Glutamatergic neuron (in vitro differentiated cells): ENCODE data around the gene FAF1. TPM values are rescaled to one million over a fixed set of nuclear protein-coding genes. Genes with fewer than 3 reads are reported as not detected.

Experiments
- DNase-seq: peaks from one replicate; pipeline ENCODE4 v3.0.0; 2022
- H3K27ac Mint-ChIP-seq: one replicate; pipeline ENCODE4 v1.8.0; 2020; ENCODE audit warnings: mild to moderate bottlenecking, mixed read lengths, inconsistent platforms; ENCODE audit not compliant: unreplicated experiment
- H3K27me3 Mint-ChIP-seq: one replicate; pipeline ENCODE4 v1.8.0; 2020; ENCODE audit warnings: mild to moderate bottlenecking, moderate library complexity, mixed read lengths, inconsistent platforms; ENCODE audit not compliant: unreplicated experiment
- H3K36me3 Mint-ChIP-seq: one replicate; pipeline ENCODE4 v1.8.0; 2020; ENCODE audit warnings: mild to moderate bottlenecking, mixed read lengths, inconsistent platforms; ENCODE audit not compliant: unreplicated experiment
- H3K4me1 Mint-ChIP-seq: one replicate; pipeline ENCODE4 v1.8.0; 2020; ENCODE audit warnings: mild to moderate bottlenecking, low read depth, mixed read lengths, inconsistent platforms; ENCODE audit not compliant: unreplicated experiment
- H3K4me3 Mint-ChIP-seq: one replicate; pipeline ENCODE4 v1.8.0; 2020; ENCODE audit warnings: mild to moderate bottlenecking, mixed read lengths, inconsistent platforms; ENCODE audit not compliant: unreplicated experiment
- H3K9me3 Mint-ChIP-seq: one replicate; pipeline ENCODE4 v1.8.0; 2020; ENCODE audit warnings: mild to moderate bottlenecking, moderate library complexity, mixed read lengths, inconsistent platforms; ENCODE audit not compliant: unreplicated experiment
- total RNA-seq: library from RNA; stranded (reverse); fragmentation: NEBNext Ultra II Directional; extraction: Animal tissue kit (Norgen Biotek cat#: 25700); gene quantifications from one replicate; pipeline ENCODE4 v1.2.1, GENCODE V29; 2021; ENCODE audit not compliant: unreplicated experiment
- TF ChIP-seq, protein P1 (sequence below): fragments of 200-600 bp; sonication (generic); IDR thresholded peaks from one replicate; pipeline ENCODE4 v1.5.0; 2021; ENCODE audit not compliant: partially characterized antibody, unreplicated experiment

The FAF1 gene
- total RNA-seq, 1 donor from 2014 or later, result 57.3 TPM

DNA sequence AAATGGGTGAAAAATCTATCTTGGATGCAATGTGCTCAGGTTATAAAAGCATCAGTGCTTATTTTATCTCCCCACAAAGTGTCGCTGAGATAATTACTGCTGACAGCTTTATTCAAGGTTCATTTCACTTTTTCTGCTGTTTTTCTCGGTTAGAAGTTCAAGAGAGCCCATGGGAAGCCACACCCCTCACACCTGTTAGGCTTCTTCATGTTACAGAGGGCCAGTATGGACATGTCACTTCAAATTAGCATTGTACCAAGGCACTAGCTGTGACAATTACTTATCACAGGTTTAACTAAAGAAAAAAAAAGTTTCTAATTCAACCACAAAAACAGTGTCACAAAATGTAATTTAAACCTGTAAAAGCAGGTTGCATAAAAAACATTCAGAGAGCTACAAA is 349.5 kb downstream of the FAF1 start:
- peaks cover 4% of the 10 kb centered on the region for H3K4me1 Mint-ChIP-seq
- TF ChIP-seq, protein P1, sequence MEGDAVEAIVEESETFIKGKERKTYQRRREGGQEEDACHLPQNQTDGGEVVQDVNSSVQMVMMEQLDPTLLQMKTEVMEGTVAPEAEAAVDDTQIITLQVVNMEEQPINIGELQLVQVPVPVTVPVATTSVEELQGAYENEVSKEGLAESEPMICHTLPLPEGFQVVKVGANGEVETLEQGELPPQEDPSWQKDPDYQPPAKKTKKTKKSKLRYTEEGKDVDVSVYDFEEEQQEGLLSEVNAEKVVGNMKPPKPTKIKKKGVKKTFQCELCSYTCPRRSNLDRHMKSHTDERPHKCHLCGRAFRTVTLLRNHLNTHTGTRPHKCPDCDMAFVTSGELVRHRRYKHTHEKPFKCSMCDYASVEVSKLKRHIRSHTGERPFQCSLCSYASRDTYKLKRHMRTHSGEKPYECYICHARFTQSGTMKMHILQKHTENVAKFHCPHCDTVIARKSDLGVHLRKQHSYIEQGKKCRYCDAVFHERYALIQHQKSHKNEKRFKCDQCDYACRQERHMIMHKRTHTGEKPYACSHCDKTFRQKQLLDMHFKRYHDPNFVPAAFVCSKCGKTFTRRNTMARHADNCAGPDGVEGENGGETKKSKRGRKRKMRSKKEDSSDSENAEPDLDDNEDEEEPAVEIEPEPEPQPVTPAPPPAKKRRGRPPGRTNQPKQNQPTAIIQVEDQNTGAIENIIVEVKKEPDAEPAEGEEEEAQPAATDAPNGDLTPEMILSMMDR, result no peak
- DNase-seq, result no peak
- H3K27ac Mint-ChIP-seq, result no peak overlapping the region
- no peaks in the 10 kb centered on the region for H3K36me3 Mint-ChIP-seq
- H3K9me3 Mint-ChIP-seq, result peaks cover 1% of the 10 kb centered on the region
- no peak overlapping the region for H3K4me3 Mint-ChIP-seq
- no peaks in the 10 kb centered on the region for H3K27me3 Mint-ChIP-seq

- TF ChIP-seq, protein P1, result no peak
- H3K36me3 Mint-ChIP-seq, result no peaks in the 10 kb centered on the region
- H3K9me3 Mint-ChIP-seq, result peaks cover 1% of the 10 kb centered on the region
- no peak for DNase-seq
- H3K27me3 Mint-ChIP-seq, result no peaks in the 10 kb centered on the region
- H3K27ac Mint-ChIP-seq, result no peak overlapping the region
- H3K4me1 Mint-ChIP-seq, result peaks cover 4% of the 10 kb centered on the region
- no peak overlapping the region for H3K4me3 Mint-ChIP-seq
These were observed 350.6 kb downstream of the FAF1 start for GRCh38 chr1:50609508-50609907.

DNA sequence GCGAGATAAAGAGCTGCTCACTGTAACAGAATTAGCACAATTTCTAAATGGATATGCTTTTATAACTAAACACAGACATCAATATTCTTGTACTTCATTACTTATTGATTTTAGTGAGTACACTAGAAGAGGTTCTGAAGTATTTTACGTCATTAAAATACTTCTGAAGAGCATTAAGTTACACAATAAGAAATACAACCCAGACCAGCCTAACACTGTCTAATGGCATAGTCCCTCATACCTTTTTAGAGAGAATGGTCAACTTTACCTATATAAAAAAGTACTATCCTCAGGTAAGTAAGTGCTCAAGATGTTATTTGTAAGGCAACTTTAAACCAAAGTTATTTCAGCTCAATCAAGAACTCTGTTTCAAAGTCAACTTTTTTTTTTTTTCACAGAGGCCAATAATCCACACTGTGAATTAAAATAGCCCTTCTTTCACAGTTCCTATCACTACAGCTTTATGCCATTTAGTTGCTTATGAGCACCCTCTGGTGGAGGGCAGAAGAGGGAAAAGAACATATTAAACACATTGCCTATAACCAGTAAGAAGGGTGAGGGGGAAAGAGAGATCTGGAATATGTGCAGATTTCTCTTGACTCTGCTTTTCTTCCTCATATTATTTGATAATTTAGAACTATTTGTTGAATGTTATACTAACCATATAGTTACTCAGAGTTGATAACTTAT is 354.7 kb downstream of the FAF1 start:
- no peaks in the 10 kb centered on the region for H3K27me3 Mint-ChIP-seq
- H3K4me3 Mint-ChIP-seq, result no peak overlapping the region
- H3K4me1 Mint-ChIP-seq, result no peaks in the 10 kb centered on the region
- H3K9me3 Mint-ChIP-seq, result no peaks in the 10 kb centered on the region
- TF ChIP-seq, protein P1, result peak; percentile 50
- no peak for DNase-seq
- H3K27ac Mint-ChIP-seq, result no peak overlapping the region
- H3K36me3 Mint-ChIP-seq, result no peaks in the 10 kb centered on the region

GRCh38 chr1:50604580-50604979 is 355.5 kb downstream of the FAF1 start:
- H3K36me3 Mint-ChIP-seq, result no peaks in the 10 kb centered on the region
- H3K4me1 Mint-ChIP-seq, result no peaks in the 10 kb centered on the region
- H3K27me3 Mint-ChIP-seq, result no peaks in the 10 kb centered on the region
- no peak for DNase-seq
- H3K9me3 Mint-ChIP-seq, result no peaks in the 10 kb centered on the region
- no peak overlapping the region for H3K4me3 Mint-ChIP-seq
- TF ChIP-seq, protein P1, result no peak
- no peak overlapping the region for H3K27ac Mint-ChIP-seq
